Activated CD4-positive, alpha-beta T cell treated with anti-CD3 and anti-CD28 coated beads, Interleukin-10, Interleukin-2, amounts not matched to agents 100 ng/mL and 50 ng/mL, durations not matched to agents 16 hours and 8 hours (primary cell): ENCODE data around the gene EIF3M.
A peak's percentile ranks its signal among the peaks of the same experiment; 100 is the strongest.
"Not testable (repeated sequence)": the region's sequence is repeated elsewhere in the genome, so short reads cannot be mapped to it uniquely, and the experiment has no call there.

Source experiments
- DNase-seq: peaks from one replicate; pipeline ENCODE4 v3.0.0-alpha.2; 2020

EIF3M gene

DNA sequence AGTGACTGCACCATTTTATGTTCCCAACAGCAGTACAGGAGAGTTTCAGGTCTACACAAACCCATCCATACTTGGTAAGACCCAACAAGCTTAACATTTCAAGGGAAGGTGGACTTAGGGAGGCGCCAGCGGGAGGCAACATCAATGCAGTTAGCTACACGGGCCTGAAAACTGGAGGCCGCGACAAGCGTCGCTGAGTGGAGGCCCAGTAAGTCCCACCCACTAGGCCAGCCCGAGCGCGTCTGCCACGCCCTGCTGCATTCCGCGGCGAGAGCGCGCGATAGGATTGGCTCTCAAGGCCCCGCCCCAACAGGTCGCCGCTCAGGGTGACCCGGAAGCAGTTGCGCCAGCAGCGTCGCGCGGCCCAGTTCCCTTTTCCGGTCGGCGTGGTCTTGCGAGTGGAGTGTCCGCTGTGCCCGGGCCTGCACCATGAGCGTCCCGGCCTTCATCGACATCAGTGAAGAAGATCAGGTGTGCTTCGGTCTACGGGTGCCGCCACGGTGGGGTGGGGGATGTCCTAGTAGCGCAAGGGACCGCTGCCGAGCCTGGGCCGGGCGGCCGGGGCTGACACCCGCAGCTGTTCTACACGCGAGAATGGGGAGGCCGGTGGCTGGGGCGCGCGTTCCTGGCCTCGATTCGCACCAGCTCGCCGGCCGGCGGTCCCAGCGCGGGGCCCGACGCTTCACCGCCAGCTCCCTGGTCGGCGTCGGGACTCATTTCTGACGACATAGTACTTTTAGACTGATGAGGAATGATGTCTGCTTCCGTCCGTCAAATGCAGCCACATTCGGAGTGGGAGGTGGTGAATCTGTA, at the start of gene EIF3M:
Gene EIF3M, plus strand, starts transcription at position 373 of the 813 bp plus-strand sequence. Its CDS starts 57 bp downstream, at position 430.
- peak; percentile 98 for DNase-seq

- DNase-seq: no peak
Observed at GRCh38 chr11:32538804-32539203, 44.8 kb upstream of the EIF3M start.

DNA sequence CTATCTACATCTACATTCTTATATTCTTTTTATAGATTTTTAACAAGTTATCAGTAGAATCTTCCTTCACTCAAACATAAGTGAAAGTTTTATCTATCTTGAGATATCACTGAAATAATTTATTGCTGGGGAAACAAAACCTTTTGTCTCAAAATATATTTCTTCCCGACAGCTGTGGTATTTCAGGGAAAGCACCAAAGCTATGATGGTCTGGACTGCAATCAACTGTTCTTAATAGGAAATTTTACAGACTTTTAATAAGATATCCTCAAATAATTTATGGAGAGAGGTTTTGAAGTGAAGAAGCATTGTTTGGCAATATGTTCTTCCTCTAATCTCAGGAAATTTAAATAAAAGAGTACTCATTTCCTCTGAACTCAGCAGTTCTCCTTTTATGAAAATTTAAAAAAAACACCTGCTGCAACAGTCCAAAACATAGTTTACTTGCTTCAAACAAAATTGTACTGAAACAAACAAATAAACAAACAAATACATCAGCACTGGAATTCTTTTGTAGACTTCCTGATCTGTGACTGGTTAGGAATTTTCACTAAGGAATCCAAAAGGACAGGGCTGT, 33.9 kb upstream of the EIF3M start:
- DNase-seq: no peak

GRCh38 chr11:32550207-32550606, 33.4 kb upstream of the EIF3M start:
- no peak for DNase-seq

DNA sequence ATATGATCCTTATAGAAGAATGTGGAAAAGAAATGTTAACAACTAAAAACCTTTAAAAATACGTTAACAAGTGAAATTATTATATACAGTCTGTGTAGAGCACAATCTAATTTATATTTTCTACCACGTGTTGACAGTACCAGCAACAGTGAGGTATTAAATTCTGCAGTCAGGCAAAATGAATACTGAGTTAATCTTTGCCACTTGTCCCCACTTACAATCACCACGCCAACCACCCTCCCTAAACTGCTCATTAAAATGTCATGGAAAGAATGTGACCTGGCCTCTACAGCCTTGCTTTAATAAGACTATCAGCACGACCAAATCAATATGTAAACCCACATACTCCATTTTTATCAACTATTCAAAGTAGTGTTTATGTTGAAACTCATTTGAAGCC, 28.5 kb upstream of the EIF3M start:
- DNase-seq: no peak

GRCh38 chr11:32555895-32556294, 27.7 kb upstream of the EIF3M start:
- no peak for DNase-seq

- DNase-seq: no peak
Observed at GRCh38 chr11:32561835-32562234, 21.8 kb upstream of the EIF3M start.

DNA sequence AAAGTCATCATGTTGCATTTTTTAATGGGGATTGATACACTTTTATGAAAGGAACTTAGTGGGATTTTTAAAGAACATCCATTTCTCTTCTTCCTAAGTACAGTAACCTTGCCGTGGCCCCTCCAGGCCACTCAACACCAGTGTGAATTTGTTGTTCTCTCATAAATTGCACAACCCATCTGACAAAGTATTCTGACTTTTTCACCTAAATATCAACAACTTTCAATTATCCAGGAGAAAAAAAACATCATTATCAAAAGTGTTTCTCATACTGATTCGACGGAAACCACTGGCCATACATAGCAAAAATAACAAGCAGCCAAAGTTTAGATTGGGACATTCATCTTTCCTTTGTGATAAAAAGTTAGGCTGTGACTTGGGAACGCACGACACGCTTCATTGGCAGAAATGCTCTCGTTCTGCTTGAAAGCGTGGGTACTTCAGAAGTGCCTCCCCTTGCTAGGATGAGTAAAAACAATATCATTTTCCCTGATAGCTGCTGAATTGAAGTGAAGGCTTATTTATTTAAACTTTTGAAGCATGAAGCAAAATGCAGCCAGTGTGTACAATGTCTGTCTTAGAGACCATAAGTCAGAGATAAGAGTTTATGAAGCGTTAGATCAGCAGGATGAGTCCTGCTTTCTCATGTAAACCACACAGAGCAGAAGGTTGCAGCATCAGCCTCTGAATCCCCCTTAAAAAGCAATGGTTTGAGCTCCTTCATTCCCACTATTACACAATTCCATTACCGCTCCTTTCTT, 20.6 kb upstream of the EIF3M start:
- DNase-seq: no peak

- DNase-seq: no peak
Observed at GRCh38 chr11:32563600-32563959, 20.1 kb upstream of the EIF3M start.

DNA sequence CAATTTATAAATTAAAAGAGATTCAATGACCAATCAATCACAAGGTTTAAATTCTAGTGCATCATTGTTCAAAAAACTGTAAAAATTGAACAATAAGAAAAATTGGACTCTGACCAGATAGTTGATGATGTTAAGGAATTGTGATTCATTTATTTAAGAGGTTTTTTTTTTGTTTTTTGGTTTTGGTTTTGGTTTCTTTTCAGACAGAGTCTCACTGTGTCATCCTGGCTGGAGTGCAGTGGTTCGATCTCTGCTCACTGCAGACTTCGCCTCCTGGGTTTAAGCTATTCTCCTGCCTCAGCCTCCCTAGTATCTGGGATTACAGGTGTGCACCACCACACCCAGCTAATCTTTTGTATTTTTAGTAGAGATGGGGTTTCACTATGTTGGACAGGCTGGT, 17.1 kb upstream of the EIF3M start:
- no peak for DNase-seq

GRCh38 chr11:32567154-32567553, 16.5 kb upstream of the EIF3M start:
- DNase-seq: no peak

GRCh38 chr11:32569313-32569881, 14.2 kb upstream of the EIF3M start:
- no peak for DNase-seq

GRCh38 chr11:32571039-32571438, 12.6 kb upstream of the EIF3M start:
- DNase-seq: no peak

- DNase-seq: no peak
Observed at GRCh38 chr11:32573228-32573627, 10.4 kb upstream of the EIF3M start.

DNA sequence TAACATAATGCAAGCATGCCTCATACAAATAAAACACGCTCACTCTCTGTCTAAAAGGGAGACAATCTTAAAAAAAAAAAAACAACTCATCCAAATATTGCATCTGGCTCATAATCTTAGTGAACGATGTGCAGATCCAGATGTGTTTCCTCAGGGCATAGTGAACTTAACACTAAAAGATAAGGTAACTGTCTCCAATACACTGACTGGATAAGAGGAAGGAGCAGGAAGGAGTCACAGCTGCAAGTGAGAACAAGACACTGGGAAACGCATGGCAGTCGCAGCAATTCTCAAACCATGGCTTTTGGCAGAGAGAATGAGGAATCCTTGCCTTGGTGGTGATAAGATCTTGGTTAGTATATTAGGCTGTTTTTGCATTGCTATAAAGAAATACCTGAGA, 9.2 kb upstream of the EIF3M start:
- no peak for DNase-seq

DNA sequence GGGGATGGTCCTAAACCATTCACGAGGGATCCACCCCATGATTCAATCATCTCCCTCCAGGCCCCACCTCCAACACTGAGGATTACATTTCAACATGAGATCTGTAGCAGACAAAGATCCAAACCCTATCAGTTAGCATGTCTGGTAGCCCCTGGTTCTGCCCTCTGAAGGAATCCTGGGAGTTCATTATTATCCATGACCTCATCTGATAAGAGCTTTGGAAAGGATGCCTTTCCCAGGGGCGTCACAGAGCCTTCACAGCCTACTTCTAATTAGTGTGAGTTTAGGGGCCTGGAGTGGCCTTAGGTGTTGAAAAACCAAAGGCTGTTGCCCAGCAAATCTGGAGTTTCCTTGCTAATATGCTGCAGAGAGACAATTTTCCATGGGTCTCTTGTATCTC, 8.6 kb upstream of the EIF3M start:
- no peak for DNase-seq

DNA sequence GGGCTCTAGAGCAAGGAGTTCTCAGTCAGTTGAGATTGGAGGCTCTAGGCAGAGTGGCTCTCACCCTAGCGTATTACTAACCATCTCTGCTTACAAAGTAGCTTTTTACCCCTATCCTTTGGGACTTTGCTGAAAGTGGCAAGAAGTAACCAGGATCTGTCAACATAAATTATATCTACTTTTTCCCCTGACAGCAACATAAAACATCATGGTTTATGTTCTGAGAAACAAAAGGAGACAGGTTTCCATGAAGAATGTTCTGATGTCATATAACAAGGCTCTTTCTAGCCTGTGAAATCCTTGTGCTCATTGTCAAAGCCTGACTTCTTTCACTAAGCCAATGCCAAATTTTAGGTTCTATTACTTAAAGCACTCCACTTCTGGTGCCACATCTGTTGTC, 7.2 kb upstream of the EIF3M start:
- DNase-seq: no peak

DNA sequence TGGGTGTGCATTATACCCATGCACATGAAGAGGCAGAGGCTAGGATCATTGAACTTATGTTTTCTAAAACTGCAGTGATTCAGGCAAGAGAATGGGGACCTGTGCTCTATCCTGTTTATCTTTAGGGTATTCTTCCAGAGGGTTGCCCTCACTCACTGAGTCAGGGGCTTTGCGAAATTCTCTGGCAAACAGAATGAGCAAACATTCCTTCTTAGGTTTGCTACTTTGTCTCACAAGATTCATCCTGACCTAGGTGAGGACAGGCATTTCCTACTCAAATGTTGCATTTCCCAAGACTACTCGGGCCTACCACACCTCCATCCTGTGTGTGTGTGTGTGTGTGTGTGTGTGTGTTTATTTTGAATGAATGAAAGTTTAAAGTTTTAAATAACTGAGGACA, 2.7 kb upstream of the EIF3M start:
- no peak for DNase-seq

GRCh38 chr11:32581556-32581955, 2.1 kb upstream of the EIF3M start:
- no peak for DNase-seq

- DNase-seq: no peak
Observed at GRCh38 chr11:32584921-32585320, 1.3 kb downstream of the EIF3M start.

DNA sequence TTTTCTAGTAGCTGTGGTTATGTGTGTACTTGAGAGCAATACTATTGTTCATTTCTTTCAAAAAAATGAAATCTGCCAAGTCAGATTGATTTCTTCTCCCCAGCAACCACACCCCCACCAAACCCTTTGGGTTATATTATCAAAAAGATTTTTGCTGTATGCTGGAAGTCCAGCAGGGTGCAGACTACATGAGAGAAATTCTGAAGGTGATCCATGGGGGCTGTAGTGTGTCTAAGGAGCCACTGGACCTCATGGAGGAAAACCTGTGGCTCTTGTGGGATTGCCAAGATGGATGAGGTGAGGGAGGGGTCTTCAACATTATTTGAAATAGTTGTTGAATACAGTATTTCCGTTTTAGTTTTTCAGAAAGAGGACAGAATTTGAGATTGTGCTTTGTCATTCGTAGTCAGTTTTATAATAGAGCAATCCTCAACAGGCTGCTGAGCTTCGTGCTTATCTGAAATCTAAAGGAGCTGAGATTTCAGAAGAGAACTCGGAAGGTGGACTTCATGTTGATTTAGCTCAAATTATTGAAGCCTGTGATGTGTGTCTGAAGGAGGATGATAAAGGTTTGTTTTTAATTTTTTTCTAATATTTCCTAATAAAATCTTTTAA, 3.1 kb downstream of the EIF3M start:
- DNase-seq: peak; percentile 47

DNA sequence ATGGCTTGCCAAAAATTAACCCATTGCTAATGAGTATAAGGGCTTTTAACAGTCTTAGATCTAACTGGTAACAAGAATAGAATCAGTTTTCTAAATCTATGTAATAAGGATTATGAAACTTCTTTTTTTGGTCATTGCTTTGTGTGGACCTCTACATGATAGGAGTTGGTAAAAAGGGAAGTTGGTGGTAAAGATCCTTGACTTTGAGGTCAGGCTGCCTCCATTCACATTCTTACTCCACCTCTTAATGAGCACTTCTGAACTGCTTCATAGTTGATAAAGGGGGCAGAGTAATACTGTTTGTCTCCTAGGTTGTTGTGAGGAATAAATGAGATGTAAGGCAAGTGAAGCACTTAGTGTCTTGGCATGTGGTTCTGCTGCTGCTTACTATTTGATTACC, 10.6 kb downstream of the EIF3M start:
- peak; percentile 19 for DNase-seq

DNA sequence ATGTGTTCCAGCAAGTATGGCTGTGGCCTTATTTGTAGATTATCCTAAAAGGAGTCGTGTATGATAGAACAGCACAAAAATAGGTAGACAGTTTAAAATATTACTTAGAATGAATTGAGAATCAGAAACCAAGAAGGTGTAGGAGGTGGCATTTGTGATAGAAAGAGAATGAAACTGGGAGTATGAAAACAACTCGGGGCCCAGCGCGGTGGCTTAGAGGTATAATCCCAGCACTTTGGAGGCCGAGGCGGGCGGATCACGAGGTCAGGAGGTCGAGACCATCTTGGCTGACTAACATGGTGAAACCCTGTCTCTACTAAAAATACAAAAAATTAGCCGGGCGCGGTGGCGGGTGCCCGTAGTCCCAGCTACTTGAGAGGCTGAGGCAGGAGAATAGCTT, 12.5 kb downstream of the EIF3M start:
- DNase-seq: not testable (repeated sequence)
